Smooth muscle cell (in vitro differentiated cells): ENCODE data around the gene GHR. TPM values are rescaled to one million over a fixed set of nuclear protein-coding genes. Genes with fewer than 3 reads are reported as not detected.

Experiments
- DNase-seq: peaks from one replicate; lab custom pipeline; 2025; ENCODE audit not compliant: unreplicated experiment; lab: John Stamatoyannopoulos, UW
- H2AFZ ChIP-seq: fragments of 200-600 bp; sonication (generic); 2 replicates; pipeline ENCODE4 v1.6.0; 2016; ENCODE audit warnings: antibody characterized with exemption, low read depth, mild to moderate bottlenecking
- H3F3A ChIP-seq: fragments of 200-600 bp; sonication (generic); 2 replicates; pipeline ENCODE4 v1.6.0; 2017; ENCODE audit warnings: antibody characterized with exemption, low read depth
- H3K27ac ChIP-seq: fragments of 200-600 bp; sonication (generic); 2 replicates; pipeline ENCODE4 v1.5.1; 2016; ENCODE audit warnings: low read depth, mild to moderate bottlenecking
- H3K27me3 ChIP-seq: fragments of 200-600 bp; sonication (generic); 2 replicates; pipeline ENCODE4 v1.6.1; 2016; ENCODE audit warnings: low read depth, mild to moderate bottlenecking
- H3K36me3 ChIP-seq: fragments of 200-600 bp; sonication (generic); 2 replicates; pipeline ENCODE4 v1.5.1; 2016; ENCODE audit warnings: low read depth
- H3K4me1 ChIP-seq: fragments of 200-600 bp; sonication (generic); 2 replicates; pipeline ENCODE4 v1.5.1; 2016; ENCODE audit warnings: low read depth
- H3K4me2 ChIP-seq: fragments of 200-600 bp; sonication (generic); 2 replicates; pipeline ENCODE4 v1.6.0; 2016; ENCODE audit warnings: mild to moderate bottlenecking
- H3K4me3 ChIP-seq: fragments of 200-600 bp; sonication (generic); 2 replicates; pipeline ENCODE4 v1.5.1; 2016; ENCODE audit warnings: mild to moderate bottlenecking
- H3K79me2 ChIP-seq: fragments of 200-600 bp; sonication (generic); 2 replicates; pipeline ENCODE4 v1.6.0; 2016; ENCODE audit warnings: low read depth, mild to moderate bottlenecking
- H3K9ac ChIP-seq: fragments of 200-600 bp; sonication (generic); 2 replicates; pipeline ENCODE4 v1.6.0; 2016; ENCODE audit warnings: low read depth
- H3K9me3 ChIP-seq: fragments of 200-600 bp; sonication (generic); replicated peaks from 2 replicates; pipeline ENCODE4 v1.5.1; 2016; ENCODE audit warnings: low read depth
- H4K20me1 ChIP-seq: fragments of 200-600 bp; sonication (generic); 2 replicates; pipeline ENCODE4 v1.6.0; 2016; ENCODE audit warnings: low read depth
- WGBS: methylation state at CpG from one replicate; pipeline ENCODE4 v1.1.7; 2016; ENCODE audit warnings: low lambda C conversion rate; 5-methylcytosine and 5-hydroxymethylcytosine counted together
- polyA plus RNA-seq: library from polyadenylated mRNA; unstranded; fragments of >200 nt; fragmentation: Nextera tagmentation; extraction: Ambion mirVana; gene quantifications from 2 replicates; pipeline ENCODE4 v1.2.1, GENCODE V29; 2016
- total RNA-seq: library from RNA; depleted of rRNA; stranded (reverse); fragments of >200 nt; gene quantifications from 2 replicates; pipeline ENCODE4 v1.2.3, GENCODE V29; 2014
- TF ChIP-seq, protein P1 (sequence below): fragments of 200-600 bp; sonication (generic); IDR thresholded peaks from 2 replicates; pipeline ENCODE4 v1.5.1; 2017; ENCODE audit warnings: borderline replicate concordance, mild to moderate bottlenecking, antibody characterized with exemption; ENCODE audit not compliant: insufficient read depth, poor library complexity, severe bottlenecking

GHR gene
- total and polyA plus RNA-seq, 2 experiments from 2014 or later = 2.1 to 4.3 TPM

GRCh38 chr5:42597318-42597937 lies 174.2 kb downstream of the GHR start:
- H3K36me3 ChIP-seq = no peaks in the 10 kb centered on the region
- H3K4me1 ChIP-seq = no peaks in the 10 kb centered on the region
- H3K9me3 ChIP-seq = no peaks in the 10 kb centered on the region
- H3K4me2 ChIP-seq = no peak overlapping the region
- no peak overlapping the region for H2AFZ ChIP-seq
- TF ChIP-seq, protein P1, sequence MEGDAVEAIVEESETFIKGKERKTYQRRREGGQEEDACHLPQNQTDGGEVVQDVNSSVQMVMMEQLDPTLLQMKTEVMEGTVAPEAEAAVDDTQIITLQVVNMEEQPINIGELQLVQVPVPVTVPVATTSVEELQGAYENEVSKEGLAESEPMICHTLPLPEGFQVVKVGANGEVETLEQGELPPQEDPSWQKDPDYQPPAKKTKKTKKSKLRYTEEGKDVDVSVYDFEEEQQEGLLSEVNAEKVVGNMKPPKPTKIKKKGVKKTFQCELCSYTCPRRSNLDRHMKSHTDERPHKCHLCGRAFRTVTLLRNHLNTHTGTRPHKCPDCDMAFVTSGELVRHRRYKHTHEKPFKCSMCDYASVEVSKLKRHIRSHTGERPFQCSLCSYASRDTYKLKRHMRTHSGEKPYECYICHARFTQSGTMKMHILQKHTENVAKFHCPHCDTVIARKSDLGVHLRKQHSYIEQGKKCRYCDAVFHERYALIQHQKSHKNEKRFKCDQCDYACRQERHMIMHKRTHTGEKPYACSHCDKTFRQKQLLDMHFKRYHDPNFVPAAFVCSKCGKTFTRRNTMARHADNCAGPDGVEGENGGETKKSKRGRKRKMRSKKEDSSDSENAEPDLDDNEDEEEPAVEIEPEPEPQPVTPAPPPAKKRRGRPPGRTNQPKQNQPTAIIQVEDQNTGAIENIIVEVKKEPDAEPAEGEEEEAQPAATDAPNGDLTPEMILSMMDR = no peak
- H3K27ac ChIP-seq = no peak overlapping the region
- H4K20me1 ChIP-seq = no peaks in the 10 kb centered on the region
- H3K79me2 ChIP-seq = no peaks in the 10 kb centered on the region
- no peaks in the 10 kb centered on the region for H3F3A ChIP-seq
- H3K4me3 ChIP-seq = no peak overlapping the region
- DNase-seq = no peak
- no peak overlapping the region for H3K9ac ChIP-seq
- H3K27me3 ChIP-seq = peaks cover 21% of the 10 kb centered on the region
- 93% methylated on average over 4 of the region's 4 CpGs for WGBS

- no peak overlapping the region for H3K9ac ChIP-seq
- H3K9me3 ChIP-seq = no peaks in the 10 kb centered on the region
- H2AFZ ChIP-seq = no peak overlapping the region
- no peaks in the 10 kb centered on the region for H3K4me1 ChIP-seq
- peaks cover 21% of the 10 kb centered on the region for H3K27me3 ChIP-seq
- H3K4me2 ChIP-seq = no peak overlapping the region
- H3K36me3 ChIP-seq = no peaks in the 10 kb centered on the region
- H4K20me1 ChIP-seq = no peaks in the 10 kb centered on the region
- TF ChIP-seq, protein P1 = no peak
- H3K27ac ChIP-seq = no peak overlapping the region
- no peaks in the 10 kb centered on the region for H3F3A ChIP-seq
- no peaks in the 10 kb centered on the region for H3K79me2 ChIP-seq
- no peak overlapping the region for H3K4me3 ChIP-seq
- no peak for DNase-seq
Measured at GRCh38 chr5:42598311-42598710, 175.1 kb downstream of the GHR start.

GRCh38 chr5:42599106-42599505 lies 175.9 kb downstream of the GHR start:
- Histone ChIP-seq H3F3A (no peaks in the 10 kb centered on the region), H3K9me3 (no peaks in the 10 kb centered on the region)
- 76% methylated on average over 3 of the region's 3 CpGs for WGBS

More at GRCh38 chr5:42599106-42599505, 175.9 kb downstream of the GHR start:
- Histone ChIP-seq H4K20me1 (no peaks in the 10 kb centered on the region), H3K79me2 (no peaks in the 10 kb centered on the region), H3K27ac (no peak overlapping the region), H3K36me3 (no peaks in the 10 kb centered on the region), H3K4me1 (no peaks in the 10 kb centered on the region), H3K4me3 (no peak overlapping the region), H3K27me3 (peaks cover 17% of the 10 kb centered on the region), H3K9ac (no peak overlapping the region), H3K4me2 (no peak overlapping the region), H2AFZ (no peak overlapping the region)
- TF ChIP-seq, protein P1 = no peak
- DNase-seq = no peak
